ENCODE measurements around the gene ADAMTSL3.
"Not testable (repeated sequence)": the region's sequence is repeated elsewhere in the genome, so short reads cannot be mapped to it uniquely, and the experiment has no call there.

The ADAMTSL3 gene

DNA sequence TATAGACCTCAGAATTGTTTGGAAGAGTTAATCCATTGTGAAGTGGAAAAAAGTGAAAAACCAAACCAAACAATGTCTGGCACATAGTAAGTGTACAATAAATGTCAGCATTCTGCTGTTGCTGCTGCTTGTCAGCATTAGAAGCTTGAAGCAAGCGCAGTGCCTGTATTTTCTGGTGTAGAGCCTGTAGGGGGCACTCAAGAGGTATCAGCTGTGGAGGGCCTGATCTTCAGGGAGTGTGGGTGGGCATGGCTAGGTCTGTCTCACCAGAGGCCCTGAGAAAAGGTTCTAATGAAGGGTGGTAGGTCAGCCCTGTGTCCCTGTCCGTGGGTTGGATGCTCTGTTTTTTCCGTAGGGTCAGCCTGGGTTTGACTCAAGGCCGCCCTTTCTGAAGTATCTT lies 3.6 kb downstream of the ADAMTSL3 start:
- DNase-seq: peak; percentile 3

DNA sequence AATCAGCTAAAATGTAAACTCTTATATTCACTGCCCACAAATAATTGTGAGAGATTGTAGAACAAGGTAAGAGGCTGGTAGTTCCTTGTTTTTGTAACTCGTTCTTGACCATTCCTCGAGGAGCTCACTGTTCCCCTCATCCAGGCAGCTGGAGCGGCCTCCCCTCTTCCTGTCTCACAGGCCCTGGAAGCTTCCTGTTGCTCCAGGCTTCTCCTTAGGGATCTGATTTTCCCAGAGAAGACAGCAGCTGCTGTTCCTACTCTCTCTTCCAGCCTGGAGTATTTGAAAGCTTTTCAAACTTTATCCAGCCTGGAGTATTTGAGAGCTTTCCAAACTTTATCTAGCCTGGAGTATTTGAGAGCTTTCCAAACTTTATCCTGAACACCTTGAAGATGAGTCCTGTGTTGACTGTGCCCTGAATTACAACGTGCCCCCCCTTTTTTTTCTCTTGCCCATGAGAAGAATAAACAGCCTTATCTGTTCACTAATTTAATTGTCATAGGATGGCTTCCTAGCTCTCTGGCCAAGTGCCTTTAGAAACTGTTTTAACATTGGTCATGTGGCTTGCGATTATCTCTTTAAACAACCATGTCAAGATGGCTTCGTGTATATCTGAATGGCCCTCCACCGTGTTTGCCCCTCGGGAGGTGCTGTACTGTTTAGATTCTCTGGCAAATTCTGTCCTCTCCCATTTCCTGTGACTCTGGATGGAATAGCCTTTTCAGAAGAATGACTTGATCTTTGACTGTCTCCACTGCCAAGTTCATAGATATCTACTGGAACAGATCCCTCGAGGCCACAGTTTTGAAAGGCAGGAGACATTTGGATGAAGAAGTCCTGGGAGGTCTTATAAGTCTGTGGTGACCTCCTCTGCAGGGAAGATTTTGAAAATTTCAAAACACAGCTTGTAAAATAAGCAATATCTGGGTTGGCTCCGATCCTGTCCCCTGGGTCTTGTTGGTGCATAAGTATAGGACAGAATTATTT lies 4.8 kb downstream of the ADAMTSL3 start:
- no peak for DNase-seq

DNA sequence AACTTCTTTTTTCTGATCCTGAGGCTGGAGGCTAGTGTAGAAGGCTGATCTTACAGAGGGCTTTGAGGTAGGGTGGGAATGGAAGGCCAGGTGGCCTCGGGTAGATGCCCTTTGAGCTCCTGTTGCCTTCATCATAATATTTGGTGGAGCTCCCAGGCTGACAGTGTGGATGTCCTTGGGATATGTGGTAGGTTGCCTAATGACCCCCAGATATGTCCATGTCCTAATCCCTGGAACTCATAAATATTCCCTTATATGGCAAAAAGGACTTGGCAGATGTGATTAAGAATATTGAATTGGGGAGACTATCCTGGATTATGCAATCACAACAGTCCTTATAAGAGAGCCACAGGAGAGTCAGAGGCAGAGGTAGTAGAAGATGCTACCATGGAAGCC lies 5.5 kb downstream of the ADAMTSL3 start:
- no peak for DNase-seq

DNA sequence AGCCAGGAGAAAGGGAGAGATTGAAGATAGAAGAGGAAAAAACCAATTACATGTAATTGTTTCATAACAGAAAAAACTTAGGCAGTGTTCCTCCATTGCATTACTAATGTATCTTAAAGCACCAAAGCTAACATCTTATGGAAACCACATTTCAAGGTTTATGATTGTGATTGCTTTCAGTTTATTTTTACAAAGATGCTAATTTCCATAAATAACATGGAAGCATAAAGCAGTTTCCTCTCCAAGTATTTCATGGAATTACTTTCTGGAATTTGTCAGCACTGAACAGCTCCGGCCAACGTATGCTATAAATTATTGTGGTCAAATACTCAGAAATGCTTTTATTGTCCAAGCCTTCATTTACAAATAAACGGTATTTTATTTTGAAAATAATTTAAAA lies 11.6 kb downstream of the ADAMTSL3 start:
- DNase-seq: no peak

DNA sequence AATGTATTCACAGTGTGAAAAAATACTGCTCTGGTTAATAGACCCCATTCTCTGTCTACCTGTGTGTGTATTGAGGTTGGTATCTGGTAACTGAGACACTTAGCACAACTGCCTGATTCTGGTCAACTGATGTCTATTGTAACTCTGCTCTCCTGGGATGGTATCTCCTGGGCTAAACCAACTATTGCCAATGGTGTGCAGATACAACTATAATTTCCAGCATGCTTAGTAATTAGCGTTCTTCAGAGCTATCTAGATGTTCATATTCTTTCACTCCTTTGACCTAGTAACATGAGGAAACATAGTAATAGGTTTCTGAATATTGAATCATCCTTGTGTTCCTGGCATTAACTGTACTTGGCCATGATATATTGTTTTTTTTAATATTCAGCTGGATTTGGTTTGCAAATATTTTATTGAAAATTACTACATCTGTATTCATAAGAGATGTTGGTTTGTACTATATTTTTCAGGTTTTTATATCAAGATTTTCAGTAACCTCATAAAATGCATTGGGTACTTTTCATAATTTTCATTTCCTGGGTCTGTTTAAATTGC lies 16.8 kb downstream of the ADAMTSL3 start:
- no peak for DNase-seq

DNA sequence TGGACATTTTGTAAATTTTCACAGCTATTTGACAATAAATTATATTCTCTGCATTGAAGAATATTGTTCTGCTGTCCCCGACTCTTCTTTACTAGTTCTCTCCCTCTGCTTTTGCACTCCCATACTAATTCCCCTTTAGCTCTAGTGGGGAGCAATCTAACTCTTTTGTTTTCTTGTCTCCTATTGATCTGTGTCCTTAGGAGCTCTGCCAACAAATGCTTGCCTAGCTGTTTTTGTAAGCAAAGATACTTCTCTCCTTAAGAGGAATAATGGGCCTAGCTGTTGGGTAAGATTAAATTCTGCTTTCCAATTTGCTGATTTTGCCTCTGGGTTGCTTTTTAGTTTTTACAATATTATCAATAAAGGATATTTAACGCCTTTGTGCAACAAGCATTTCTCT lies 17.7 kb downstream of the ADAMTSL3 start:
- no peak for DNase-seq

DNA sequence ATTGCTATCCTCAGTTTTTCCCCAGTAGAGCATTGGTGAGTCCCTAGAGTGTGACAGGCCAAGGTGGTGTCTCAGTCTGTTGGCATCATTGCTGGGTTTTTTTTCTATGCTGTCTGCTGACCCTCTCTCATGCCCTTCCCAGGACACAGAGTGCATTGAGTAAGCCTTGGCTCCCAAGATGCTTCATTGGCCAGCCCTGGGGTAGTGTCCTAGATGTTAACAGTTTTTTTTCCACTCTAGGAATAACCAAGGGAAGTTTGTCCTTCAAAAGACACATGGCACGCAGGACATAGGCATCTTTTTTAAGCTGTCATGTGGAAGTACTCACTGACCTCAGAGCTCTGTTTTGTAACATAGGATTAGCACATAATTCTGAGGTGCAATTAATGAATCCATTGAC lies 19.5 kb downstream of the ADAMTSL3 start:
- no peak for DNase-seq

DNA sequence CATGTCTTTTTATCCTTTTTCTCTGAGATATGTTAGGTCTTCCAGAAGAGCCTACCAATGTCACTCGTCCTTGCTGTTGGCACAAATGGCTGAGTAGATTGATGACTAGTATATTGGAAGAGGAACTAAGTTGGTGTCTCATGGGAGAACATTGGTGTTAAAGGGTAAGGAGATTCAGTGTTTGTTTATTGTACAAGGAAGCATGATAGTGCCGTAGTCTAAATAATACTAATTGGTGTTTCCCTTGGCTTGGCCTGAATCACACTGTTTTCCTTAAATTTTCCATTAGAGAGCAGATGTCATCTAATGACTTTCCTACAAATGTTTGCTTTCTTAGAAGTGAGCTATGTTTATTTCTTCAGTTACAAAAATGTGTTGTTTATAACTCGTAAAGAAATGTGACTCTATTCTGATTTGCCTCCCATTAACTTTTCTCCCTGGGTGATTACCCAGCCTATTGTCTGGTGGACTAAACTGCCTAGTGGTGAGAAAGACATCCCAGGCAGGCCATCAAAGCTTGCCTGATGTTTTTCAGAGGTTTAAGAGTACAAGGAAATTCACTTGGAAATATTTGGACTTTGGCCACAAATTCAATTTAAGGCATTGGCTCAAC lies 28.7 kb downstream of the ADAMTSL3 start:
- DNase-seq: no peak

DNA sequence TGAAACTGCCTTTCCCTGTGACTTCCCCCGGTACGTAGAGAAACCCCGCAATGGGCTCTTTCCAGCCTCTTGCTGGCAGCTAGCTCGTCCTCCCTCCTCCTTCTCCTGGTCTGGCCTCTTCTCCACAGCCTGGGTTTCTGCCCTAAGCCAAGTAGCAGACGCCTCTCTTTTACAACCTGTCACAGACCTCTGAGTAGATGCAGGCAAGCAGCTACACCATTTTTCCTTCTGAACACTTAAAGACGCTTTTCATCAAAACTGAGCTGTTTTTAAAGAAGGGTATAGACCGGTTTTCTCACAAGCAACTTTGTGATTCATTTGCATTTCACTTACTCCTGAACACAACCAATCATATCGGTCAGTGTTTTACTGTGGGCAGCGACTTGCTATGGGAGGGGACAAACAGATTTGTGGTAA lies 32.0 kb downstream of the ADAMTSL3 start:
- no peak for DNase-seq

DNA sequence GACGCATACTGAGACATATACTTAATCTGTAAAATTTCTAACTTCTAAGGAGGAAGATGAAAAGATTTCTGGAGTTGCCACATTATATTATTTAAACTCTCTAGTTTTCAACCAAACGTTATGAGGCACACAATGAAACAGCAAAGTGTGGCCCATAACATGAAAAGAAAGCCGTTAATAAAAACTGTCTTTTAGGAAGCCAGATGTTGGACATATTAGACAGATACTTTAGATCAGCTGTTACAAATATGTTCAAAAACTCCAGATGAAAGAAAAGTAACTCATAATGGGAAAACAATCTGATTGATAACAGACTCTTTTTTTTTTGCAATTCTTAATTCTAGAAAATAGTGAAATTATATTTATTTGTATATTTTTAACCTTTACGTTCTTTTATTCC lies 34.3 kb downstream of the ADAMTSL3 start:
- DNase-seq: no peak

DNA sequence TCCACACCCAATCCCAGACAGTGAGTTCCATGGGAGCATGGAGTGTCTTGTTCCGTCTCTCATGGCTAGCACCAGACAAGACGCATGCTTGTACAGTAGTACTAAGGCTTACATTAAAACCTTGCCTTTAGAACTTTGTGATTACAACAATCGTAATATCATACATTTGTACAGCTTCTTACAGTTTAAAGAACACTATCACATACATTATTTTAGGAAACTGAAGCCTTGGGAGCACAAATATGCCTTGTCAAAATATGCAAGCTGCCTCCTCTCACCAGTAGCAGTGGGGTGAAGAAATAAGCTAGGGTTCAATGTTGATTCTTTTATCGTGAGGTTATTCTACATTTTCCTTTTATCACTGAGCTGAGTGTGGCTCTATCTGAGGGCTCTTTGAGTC lies 36.8 kb downstream of the ADAMTSL3 start:
- no peak for DNase-seq

DNA sequence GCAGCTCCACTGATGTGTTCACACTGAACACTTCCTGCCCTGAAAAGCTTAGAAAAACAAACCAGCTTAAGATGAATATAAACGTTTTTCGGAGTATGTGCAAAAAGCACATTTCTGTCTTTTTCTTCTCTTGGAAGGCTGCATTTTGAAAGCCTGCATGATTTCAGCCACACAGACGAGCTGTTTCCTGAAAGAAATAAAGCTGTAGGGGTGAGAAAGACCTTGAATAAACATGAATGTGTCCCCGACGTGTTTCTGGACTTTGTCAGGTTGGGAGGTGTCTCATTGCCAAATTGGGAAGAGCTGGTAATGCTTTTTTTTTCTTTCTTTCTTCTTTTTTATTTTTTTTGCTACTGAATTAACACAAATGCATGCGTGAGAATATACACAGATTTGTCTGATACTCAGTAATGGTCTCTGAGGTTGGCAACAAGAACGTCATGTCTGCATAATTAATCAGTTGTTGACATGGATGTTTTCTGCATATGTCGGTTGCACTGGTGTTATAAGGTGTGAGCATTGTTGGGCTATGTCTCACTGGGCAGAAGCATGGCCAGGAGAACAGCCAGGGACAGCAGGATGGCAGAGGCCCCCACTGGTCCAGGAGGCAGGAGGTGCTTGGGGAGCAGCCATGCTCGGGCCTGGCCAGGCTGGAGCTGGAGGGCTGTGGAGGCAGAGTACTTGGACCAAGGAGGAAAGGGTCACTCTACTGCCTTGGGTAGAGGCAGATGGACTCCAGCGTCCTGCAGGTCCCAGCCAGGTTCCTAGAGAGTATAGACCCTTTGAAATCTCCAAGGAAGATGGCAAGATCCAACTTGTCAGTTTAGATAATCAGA lies 39.0 kb downstream of the ADAMTSL3 start:
- no peak for DNase-seq

DNA sequence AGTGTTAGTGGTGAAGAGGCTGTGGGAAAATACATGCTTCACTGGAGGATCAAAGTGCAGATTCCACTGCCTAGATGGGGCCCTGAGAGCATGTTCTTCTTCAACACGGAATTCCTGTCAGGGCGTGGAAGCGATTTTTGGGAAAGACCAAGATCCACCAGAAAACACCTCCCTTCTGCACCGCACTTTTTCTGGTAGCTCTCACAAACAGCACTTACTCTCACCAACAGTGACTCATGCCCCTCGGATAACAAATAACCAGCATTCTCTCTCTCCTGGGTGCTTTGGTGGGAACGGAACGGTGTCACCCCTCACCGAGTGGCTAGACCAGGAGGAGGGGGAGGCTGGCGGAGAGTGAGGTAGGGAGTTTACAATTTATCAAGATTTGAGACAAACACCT lies 40.1 kb downstream of the ADAMTSL3 start:
- DNase-seq: no peak

DNA sequence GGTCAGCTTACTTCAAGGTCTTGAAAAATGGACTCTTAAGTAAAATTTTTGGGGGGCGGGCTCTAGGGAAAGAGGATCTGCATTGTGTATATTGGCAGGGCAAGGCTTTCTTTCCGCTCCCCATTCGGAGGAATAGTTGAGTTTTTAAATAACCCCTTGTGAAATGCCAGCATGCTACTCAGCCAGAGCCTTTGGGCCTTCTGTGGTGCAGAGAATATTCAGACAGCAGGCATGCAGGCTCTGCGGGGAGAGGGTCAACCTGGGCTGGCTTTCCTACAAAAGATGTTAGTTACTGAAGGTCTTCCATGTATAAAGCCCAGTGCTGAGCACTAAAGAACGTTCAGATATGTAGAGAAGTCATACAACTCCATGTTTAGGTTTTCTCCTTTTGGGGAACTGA lies 40.6 kb downstream of the ADAMTSL3 start:
- no peak for DNase-seq

DNA sequence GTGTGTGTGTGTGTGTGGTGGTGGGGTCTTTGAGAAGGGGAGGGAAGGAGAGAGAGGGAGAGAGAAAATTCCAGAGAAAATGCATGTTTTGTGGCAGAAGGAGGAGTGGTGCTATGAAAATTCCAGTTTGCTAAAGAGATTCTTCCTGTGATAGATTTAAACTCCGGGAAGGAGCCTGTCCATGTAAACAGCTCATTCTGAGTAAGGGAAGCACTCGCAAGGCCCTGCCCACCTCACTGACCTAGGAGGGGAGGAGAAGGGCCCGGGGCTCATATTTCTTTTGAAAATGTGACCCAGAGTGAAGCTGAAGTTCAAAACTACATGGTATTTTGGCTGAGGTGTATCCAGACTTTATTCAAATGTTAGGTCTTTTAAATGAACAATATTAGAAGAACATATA lies 41.3 kb downstream of the ADAMTSL3 start:
- DNase-seq: no peak

DNA sequence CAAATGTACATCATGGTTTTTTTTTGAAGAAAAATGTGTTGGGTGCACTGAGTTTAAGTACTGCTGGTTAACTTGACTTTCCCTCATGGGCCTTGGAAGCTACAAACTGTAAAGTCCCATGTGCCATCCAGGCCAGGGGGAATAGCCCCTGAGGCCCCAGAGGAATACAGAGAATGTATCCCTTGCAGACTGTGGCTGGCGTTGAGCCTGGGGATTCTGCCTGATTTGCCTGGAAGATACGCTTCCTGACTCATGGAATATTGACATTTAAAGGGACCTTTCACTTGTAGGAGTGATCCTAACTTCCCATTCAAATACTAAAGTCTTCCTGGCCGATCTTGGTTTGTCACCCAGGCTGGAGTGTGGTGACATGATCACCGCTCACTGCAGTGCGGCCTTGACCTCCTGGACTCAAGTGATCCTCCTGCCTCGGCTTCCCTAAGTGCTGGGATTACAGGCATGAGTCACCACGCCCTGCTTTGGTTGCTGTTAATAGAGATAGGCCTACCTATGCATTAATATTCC lies 42.0 kb downstream of the ADAMTSL3 start:
- DNase-seq: no peak

DNA sequence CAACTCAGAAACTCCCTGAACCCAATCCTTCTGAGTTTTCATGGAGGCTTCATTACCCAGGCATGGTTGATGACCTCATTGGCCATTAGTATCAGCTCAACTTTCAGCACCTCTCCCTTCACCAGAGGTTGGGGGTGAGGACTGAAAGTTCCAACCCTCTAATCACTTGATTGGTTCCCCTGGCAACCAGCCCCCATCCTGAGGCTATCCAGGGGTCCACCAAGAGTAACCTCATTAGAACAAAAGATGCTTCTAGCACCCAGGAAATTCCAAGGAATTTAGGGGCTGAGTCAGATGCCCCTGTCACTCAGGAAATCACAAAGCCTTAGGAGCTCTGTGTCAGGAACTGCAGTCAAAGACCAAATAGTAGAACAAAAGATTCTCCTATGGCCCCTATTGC lies 43.8 kb downstream of the ADAMTSL3 start:
- no peak for DNase-seq

DNA sequence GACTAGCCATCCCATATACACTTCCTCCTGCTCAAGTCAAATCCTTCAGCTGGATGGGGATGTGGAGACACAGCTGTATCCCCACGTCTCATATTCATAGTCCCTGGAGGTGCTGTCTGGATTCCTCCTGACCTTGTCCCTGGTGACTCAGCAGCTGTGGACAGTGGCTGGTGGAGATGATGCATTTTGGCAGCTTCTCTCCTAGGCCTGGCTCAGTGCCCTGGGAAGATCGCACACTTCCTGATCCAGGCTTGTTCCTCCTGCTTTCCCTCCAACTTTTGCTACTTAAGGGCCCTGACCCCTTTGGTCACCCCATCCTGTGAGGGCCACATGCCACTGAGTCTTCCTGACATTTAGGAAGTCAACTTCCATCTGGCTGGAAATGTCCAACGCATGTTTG lies 44.4 kb downstream of the ADAMTSL3 start:
- no peak for DNase-seq

DNA sequence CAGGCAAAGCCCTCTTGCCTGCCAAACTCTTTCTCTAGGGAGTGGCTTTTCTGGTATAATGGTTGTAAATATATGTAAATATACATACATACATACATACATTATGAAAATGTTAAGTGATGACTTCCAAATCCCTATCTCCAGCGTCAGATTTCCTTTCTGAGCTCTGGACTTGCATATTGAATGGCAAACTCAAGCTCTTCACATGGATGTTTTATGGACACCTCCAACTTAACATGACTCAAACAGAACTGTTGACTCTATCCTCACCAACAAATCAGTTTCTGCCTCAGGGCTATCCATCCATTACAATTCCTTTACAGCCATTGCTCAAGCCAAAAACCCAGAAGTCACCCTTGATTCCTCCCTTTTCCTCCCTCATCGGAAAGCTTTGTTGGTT lies 45.1 kb downstream of the ADAMTSL3 start:
- no peak for DNase-seq

DNA sequence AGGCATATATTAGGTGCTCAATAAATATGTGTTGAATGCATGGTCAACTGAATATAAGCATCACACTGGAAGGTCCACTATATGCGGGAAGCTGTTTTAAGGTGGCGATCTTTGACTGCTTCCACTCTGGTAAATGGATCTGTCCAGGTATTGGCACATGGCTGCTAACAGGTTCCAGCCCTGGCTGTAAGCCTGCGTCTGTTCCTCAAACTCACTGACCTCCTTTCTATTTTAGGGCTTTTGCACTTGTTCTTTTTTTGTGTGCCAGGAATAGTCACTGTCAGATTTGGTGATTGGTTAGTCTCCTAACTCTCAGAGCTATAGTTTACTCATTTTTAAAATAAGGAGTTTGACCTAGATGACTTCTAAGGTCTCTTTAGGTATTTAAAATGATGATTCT lies 46.2 kb downstream of the ADAMTSL3 start:
- DNase-seq: no peak

DNA sequence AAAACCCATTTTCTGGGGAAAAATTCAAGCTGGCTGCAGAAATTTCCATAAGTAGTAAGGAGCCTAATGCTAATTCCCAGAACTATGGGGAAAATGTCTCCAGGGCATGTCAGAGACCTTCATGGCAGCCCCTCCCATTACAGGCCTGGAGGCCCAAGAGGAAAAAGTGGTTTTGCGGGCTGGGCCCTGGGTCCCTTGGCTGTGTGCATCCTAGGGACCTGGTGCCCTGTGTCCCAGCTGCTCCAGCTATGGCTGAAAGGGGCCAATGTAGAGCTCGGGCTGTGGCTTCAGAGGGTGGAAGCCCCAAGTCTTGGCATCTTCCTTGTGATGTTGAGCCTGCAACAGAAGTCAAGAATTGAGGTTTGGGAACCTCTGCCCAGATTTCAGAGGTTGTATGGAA lies 48.4 kb downstream of the ADAMTSL3 start:
- DNase-seq: not testable (repeated sequence)

DNA sequence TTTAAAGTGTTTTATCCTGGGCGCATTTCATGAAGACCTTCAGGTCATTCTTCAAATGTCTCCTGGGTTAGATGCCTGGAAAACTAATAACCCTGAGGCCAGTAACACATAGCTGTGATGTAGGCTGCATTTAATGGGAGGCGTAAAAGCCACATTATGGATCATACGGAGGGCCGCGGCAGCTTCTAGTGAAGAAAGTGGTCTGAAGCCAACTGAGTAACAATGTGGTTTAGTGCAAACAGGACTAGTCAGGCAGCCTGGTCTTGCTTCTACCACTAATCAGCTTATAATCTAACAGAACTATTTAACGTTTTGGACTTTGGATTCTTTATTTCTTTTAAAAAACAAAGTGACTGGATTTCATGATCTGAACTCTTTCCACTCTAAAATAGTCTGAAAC lies 54.4 kb downstream of the ADAMTSL3 start:
- DNase-seq: no peak

DNA sequence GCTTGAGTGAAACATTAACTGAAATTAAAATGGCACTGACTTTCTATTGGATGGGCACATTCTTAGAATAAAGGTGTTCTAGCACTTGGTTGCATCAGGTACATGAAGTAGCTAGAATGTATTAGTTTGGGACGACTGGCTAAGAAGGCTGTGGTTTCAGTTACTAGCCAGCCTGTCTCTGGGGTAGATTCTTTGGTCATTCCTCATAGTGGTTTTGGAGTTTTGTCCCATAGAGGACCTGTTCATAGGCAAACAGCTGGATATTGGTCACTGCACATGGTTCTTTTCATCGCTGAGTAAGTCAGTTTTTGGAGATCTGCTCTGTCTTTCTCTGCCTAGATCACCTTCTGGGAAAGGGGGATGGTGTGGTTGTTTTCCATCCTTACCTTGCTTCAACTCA lies 55.3 kb downstream of the ADAMTSL3 start:
- DNase-seq: no peak
